Endothelial cell (in vitro differentiated cells): ENCODE measurements around the gene NDUFS2. TPM values are rescaled to one million over a fixed set of nuclear protein-coding genes. Genes with fewer than 3 reads are reported as not detected.

ENCODE experiments used
- DNase-seq: peaks from one replicate; pipeline ENCODE4 v3.0.0; 2021; ENCODE audit warnings: low spot score
- H3K27ac Mint-ChIP-seq: one replicate; pipeline ENCODE4 v1.8.0; 2021; ENCODE audit warnings: mixed read lengths, inconsistent platforms; ENCODE audit not compliant: unreplicated experiment
- H3K27me3 Mint-ChIP-seq: one replicate; pipeline ENCODE4 v1.8.0; 2021; ENCODE audit warnings: mild to moderate bottlenecking, moderate library complexity, mixed read lengths, inconsistent platforms; ENCODE audit not compliant: unreplicated experiment
- H3K36me3 Mint-ChIP-seq: one replicate; pipeline ENCODE4 v1.8.0; 2021; ENCODE audit warnings: mild to moderate bottlenecking, low read depth, mixed read lengths, inconsistent platforms; ENCODE audit not compliant: unreplicated experiment
- H3K4me1 Mint-ChIP-seq: one replicate; pipeline ENCODE4 v1.8.0; 2021; ENCODE audit warnings: mild to moderate bottlenecking, mixed read lengths, inconsistent platforms; ENCODE audit not compliant: unreplicated experiment
- H3K4me3 Mint-ChIP-seq: one replicate; pipeline ENCODE4 v1.8.0; 2021; ENCODE audit warnings: mild to moderate bottlenecking, mixed read lengths, inconsistent platforms; ENCODE audit not compliant: unreplicated experiment
- H3K9me3 Mint-ChIP-seq: one replicate; pipeline ENCODE4 v1.8.0; 2021; ENCODE audit warnings: mixed read lengths, inconsistent platforms; ENCODE audit not compliant: unreplicated experiment
- CTCF ChIP-seq: fragments of 200-600 bp; sonication (generic); IDR thresholded peaks from one replicate; pipeline ENCODE4 v1.5.0; 2021; ENCODE audit warnings: antibody characterized with exemption; ENCODE audit not compliant: unreplicated experiment
- total RNA-seq: library from RNA; stranded (reverse); fragmentation: NEBNext Ultra II Directional; extraction: Animal tissue kit (Norgen Biotek cat#: 25700); gene quantifications from one replicate; pipeline ENCODE4 v1.2.1, GENCODE V29; 2021; ENCODE audit not compliant: unreplicated experiment

The NDUFS2 gene
- total RNA-seq, 1 donor from 2014 or later = 93.1 TPM

- DNase-seq = peak; percentile 31
- H3K27ac Mint-ChIP-seq = peak overlapping the region; percentile 83
- no peak for TF ChIP-seq CTCF
- H3K36me3 Mint-ChIP-seq = peaks cover 32% of the 10 kb centered on the region
- peak overlapping the region; percentile 94 for H3K4me3 Mint-ChIP-seq
- no peaks in the 10 kb centered on the region for H3K9me3 Mint-ChIP-seq
- peaks cover 26% of the 10 kb centered on the region for H3K4me1 Mint-ChIP-seq
- peaks cover 11% of the 10 kb centered on the region for H3K27me3 Mint-ChIP-seq
These were observed 35.3 kb upstream of the NDUFS2 start for GRCh38 chr1:161166669-161167548.

- peaks cover 15% of the 10 kb centered on the region for H3K4me1 Mint-ChIP-seq
- no peak for TF ChIP-seq CTCF
- H3K9me3 Mint-ChIP-seq = no peaks in the 10 kb centered on the region
- no peak overlapping the region for H3K4me3 Mint-ChIP-seq
- peaks cover 34% of the 10 kb centered on the region for H3K36me3 Mint-ChIP-seq
- H3K27me3 Mint-ChIP-seq = peaks cover 8% of the 10 kb centered on the region
- no peak overlapping the region for H3K27ac Mint-ChIP-seq
- DNase-seq = no peak
These were observed 33.3 kb upstream of the NDUFS2 start for GRCh38 chr1:161168906-161169305.

DNA sequence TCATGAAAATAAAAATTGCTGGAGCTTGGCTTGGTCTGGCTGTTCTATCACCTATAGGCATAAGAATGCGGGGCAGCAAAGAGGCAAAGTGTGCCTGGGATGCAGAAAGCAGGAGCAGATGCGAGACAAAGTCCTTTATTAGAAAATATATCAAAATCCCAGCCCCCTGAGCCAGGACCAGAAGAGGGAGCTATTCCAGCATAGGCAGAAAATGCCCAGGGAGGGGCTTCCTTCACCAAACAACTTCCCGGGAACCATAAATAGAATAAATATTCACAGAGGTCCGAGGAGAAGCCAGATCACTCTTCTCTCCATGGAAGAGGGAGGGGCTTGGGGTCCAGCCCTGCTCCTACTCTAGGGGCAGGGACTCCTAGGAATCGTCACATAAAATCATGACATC, 31.0 kb upstream of the NDUFS2 start:
- no peak overlapping the region for H3K4me3 Mint-ChIP-seq
- no peak for DNase-seq
- peaks cover 13% of the 10 kb centered on the region for H3K4me1 Mint-ChIP-seq
- TF ChIP-seq CTCF = no peak
- H3K27ac Mint-ChIP-seq = no peak overlapping the region
- peaks cover 11% of the 10 kb centered on the region for H3K27me3 Mint-ChIP-seq
- no peaks in the 10 kb centered on the region for H3K9me3 Mint-ChIP-seq
- peaks cover 47% of the 10 kb centered on the region for H3K36me3 Mint-ChIP-seq

- Mint-ChIP-seq H3K27me3 (peaks cover 14% of the 10 kb centered on the region), H3K4me3 (no peak overlapping the region), H3K4me1 (peaks cover 18% of the 10 kb centered on the region), H3K9me3 (no peaks in the 10 kb centered on the region), H3K36me3 (peaks cover 52% of the 10 kb centered on the region), H3K27ac (no peak overlapping the region)
- TF ChIP-seq CTCF = no peak
- no peak for DNase-seq
These were observed 30.5 kb upstream of the NDUFS2 start for GRCh38 chr1:161171696-161172095.

DNA sequence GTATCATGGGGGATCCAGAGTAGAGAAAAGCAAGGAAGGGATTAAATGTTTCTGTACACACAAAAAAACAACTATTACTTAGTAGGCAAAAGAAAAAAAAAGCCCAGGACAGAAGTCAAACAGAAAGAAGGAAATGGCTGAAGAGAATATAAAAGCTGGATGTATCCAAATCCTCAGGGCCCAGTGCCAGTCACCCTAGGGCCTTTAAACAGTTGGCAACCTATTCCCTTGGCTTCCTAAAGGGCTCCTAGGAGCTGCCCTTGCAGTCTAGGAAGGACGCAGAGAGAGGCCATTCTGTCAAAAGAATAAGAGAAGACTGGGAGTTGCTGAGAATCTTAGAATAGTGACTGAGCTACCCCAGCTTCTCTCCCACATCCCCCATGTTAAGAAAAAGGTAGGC, 29.8 kb upstream of the NDUFS2 start:
- TF ChIP-seq CTCF = no peak
- no peak overlapping the region for H3K4me3 Mint-ChIP-seq
- H3K27ac Mint-ChIP-seq = no peak overlapping the region
- peaks cover 17% of the 10 kb centered on the region for H3K4me1 Mint-ChIP-seq
- H3K36me3 Mint-ChIP-seq = peaks cover 52% of the 10 kb centered on the region
- DNase-seq = no peak
- H3K27me3 Mint-ChIP-seq = peaks cover 14% of the 10 kb centered on the region
- no peaks in the 10 kb centered on the region for H3K9me3 Mint-ChIP-seq
